Activated CD4-positive, alpha-beta T cell treated with anti-CD3 and anti-CD28 coated beads for 24 hours (primary cell): Measurements from ENCODE around the gene ANKRD33.

ENCODE experiments used
- DNase-seq, 2 donors: peaks; one replicate each; pipeline ENCODE4 v3.0.0-alpha.2; 2020; ENCODE audit warnings: low read depth in 2 of 2

Gene ANKRD33

DNA sequence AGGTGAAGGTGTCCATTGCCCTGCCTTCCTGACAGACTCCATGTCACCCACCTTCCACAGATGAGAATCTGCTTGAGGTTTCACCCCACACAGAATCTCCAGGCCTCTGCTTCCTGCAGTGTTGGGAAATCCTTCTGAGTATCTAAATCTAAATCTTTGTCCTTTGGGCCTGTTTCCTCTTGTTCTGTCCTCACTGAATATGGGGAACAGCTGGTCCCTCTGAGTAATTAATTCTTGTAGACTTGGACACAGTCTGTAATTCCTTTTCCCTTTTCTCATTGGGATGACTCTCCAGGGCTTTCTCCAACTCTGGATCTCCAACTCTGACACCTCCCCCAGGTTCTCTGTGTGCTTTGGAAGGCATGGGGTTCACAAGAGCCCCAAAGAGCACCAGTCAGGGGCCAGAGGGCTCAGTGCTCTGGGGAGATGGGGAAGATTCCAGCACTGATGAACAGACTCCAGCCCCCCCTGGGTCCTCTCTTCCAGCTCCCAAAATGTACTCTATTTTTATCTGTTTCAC lies 17.1 kb downstream of the ANKRD33 start:
- DNase-seq, result no peak

DNA sequence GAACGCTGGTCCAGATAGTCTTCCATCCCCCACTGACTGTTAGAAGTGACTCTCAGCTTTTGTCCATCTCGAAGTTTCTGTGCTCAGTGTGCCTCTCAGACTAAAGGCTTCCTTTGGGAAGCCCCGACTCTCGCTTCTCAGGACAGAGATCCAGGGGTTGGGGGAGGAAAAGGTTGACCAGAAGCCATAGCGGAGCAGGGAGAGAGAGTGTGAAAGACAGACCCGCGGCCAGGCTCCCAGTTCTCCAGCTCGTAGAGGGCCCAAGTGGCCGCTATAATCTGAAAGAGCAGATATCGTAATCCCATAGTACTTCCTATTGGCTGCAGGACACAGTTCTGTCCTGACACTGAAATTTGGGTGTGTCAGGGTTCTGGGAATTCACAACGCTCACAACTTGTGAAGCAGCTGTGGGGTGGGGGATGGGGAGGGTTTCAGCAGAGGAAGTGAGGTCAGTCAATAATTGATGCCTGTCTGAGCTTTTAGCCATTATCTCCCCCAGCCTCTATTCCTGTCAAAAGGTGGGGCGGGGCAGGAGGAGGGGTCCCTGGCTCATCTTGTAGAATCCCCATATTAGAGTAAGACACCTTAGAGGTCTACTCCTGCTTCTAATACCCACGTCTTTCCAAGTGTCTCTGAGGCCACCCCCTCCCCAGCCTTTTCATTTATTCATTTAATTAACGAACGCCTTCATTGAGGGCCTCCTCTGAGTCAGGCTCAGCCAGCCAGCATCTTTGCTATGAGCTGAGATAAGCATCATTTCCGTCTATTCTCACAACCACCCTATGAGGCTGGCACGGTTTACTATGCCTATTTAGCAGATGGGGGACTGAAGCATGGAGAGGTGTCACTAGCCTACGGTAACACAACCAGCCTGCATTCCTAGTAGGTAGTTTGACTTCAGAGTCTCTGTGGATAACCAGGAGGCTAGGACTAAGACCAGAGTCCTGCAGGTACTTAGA lies 17.8 kb downstream of the ANKRD33 start:
- DNase-seq, result no peak

DNA sequence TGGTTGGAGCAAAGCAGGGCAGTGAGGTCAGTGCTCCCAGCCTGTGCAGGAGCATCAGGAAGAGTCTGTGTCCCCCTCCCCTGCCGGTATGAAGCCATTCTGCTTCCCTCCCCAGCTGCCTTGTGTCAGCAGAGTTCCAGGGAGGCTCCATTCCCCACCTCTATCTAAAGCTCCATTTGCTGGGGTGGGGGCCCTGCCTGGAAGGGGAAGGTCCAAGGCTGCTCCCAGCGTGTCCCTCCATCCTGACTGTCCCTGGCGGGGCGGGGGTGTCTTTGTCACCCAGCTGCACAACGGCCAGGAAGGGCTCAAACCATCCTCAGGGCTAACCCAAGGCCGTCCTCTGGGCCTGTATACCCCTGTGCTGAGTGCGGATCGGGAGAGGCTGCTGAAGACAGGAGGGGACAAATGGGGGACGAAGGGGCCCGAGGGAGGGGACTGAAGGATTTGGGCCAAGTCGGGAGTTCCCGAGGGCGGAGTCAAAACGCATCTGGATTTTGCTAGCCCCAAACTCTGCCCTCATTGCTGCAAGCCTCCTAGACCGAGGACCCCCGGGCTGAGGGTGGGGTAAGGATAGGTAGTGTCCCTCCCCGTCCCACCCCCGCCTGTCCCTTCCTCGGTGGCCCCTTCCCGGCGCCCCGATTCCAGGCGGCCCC lies 18.7 kb downstream of the ANKRD33 start:
- DNase-seq, result no peak

DNA sequence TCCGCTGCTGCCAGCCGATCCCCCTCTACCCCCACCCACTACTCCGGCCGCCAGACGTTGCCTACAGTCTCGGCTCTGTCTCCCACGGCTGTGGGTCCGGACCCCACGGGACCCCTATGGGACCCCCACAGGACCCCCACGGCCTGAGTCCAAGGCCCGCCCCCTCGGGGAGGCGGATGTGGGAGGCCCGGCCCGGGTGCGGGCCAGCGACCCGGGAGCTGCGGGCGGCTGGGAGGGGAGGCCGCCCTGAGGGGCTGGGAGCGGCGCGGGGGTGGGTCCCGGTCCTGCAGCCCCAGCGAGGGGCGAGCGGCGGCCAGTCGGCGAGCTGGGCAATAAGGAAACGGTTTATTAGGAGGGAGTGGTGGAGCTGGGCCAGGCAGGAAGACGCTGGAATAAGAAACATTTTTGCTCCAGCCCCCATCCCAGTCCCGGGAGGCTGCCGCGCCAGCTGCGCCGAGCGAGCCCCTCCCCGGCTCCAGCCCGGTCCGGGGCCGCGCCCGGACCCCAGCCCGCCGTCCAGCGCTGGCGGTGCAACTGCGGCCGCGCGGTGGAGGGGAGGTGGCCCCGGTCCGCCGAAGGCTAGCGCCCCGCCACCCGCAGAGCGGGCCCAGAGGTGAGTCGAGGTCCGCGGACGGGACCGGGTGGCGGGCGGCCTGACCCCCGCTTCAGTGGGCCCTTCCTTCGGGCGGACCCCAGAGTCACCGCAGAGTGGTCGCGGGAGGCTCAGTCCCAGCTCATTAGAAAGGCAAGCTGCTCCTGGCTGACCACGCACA lies 19.4 kb downstream of the ANKRD33 start, which contains the start of gene ACVRL1:
TSS of gene ACVRL1 (plus strand) at position 422 of the 773 bp plus-strand sequence. CDS start 4,971 bp downstream, outside the sequence.
- no peak for DNase-seq

DNA sequence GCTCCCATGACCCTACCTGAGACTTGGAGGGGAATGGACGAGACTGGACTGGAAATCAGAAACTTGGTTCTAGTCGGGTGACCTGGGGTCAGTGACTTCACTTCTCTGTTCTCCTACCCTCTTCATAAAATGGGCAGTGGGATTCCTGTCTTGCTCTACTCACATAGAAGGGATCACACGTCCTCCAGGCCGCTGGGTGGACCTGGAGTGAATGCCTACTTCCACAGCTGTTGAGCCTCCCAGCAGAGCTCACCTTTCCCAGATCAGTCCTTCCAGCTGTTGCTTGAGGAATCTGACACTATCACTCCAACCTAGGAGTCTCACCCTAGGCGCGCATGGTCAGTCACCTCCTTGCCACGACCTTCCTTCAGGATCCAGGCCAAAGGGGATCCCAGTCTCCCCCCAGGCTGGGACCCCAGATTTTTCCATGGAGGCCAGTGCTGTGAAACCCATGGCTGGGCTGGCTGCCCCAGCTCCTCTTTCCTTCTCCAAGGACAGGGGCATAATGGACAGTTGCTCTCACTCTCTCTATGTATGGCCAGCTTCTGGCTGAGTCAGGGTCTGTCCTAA lies 20.0 kb downstream of the ANKRD33 start:
- no peak for DNase-seq

DNA sequence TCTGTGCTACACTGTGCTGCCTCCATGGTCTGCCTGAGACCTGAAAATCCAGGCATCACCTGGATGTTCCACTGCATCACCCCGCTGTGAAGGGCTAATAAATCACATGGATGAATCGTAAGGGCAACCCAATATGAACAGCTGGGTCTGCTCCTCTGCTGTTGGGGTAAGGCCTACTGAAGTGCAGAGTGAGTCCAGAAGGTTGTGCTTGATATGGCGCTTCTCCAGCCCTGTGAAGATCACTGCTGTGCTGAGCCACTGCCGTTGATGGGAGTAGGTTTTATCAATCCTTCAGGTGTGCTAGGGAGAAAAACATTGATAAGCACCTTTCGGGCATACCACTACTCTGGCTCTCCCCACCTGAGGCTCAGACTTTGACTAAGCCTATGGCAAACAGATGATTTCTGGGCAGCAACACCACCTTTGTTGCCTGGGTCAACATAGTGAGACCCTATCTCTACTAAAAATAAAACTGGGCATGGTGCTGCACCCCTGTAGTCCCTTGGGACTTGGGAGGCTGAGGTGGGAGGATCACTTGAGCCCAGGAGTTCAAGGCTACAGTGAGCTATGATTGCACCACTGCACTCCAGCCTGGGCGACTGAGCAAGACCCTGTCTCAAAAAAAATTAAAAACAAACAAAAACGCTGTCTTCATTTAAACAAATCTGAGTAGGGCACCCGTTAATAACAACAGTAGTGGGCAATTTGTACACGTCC lies 21.1 kb downstream of the ANKRD33 start:
- DNase-seq, result no peak

DNA sequence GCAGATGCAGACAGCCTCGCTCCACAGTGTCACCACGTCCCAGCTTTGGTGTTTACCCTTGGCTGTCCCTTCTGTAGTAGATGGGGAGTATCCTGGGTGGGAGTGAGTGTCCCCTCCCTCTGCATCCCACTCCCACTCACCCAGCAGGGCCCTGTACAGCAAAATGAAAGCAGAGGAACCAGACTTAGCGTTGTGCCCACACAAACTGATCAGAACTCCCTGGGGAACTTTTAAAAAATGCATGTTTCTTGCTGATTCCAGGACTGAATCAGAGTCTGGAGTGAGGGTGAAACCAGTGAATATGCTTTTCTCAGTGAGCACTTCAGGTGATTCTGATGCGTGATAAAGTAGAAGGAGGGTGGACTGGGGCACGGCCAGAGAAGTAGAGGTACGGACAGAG lies 22.3 kb downstream of the ANKRD33 start:
- no peak for DNase-seq

DNA sequence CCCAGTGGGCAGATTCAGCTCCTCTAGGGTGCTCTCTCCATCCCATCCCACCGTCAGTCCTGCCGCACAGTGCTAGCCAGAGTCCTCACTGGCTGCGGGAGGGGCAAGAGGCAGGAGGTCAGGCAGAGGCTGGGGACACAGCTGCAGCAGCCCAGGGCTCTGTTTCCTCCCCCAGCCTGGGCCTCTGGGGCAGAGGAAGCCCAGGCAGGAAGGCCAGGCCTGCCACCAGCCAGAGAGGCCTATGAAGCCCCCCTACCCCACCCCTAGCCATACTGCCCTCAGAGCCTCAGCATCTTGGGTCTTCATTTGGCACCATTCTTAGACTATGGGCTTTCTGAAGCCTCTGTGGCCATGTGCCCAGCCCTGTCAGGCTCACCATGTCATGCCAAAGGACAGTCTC lies 22.8 kb downstream of the ANKRD33 start:
- DNase-seq, result no peak

DNA sequence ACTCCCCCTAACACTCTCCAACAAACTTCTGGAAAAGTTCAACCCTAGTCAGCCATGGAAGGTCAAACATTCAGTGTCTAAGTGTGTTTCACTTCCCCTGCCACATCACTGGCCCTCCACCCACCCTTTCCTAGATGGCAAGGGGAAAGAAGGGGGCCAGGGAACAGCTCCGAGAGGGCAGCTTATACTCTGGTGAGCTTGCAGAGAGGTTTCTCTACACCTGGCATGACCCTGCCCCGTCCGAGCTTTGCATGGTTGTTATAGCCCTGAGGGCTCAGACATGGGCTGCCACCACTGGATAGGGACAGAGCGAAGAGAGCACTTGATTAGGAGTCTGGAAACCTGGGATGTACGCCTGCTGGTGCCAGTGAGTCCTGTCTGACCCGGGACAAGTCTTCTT lies 23.4 kb downstream of the ANKRD33 start:
- no peak for DNase-seq

DNA sequence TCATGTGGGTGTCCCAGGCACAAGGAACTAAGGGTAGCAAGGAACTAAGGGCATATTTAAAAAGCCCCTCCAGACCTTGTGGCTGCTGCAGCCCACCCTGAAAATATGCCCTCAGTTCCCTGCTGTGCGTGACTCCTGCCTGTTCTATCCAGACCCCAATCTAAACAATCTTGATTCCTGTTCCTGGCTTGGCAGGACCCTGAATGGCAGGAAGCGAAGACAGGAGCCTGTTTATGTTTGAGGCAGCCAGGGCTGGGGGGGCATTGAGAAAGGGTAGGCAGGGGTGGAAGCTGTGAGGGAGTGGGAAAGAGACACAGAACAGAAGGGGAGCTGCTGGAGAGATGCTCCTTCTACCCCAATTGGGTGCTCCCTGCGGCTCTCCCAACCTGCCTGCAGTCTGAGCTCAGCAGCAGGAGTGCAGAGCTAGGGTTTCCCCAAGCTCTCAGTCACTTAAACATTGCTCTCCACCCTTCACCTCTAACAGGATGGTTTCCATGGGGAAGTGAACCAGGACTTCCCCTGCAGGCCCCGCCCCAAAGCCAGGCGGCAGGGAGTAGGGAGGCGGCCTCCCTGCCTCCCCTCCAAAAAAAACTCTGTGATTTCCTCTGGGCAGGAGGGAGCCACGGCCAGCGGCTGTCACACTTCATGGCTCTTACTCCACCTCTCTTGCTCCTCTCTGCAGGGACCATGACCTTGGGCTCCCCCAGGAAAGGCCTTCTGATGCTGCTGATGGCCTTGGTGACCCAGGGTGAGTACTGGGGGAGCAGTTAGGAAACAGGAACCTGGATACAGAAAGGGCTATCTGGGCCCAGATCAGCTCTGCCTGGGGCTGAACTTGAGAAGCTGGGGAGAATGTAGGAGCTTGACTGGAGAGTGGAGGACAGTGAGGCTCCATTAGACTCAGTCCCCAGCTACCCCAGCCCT lies 24.1 kb downstream of the ANKRD33 start:
- no peak for DNase-seq

DNA sequence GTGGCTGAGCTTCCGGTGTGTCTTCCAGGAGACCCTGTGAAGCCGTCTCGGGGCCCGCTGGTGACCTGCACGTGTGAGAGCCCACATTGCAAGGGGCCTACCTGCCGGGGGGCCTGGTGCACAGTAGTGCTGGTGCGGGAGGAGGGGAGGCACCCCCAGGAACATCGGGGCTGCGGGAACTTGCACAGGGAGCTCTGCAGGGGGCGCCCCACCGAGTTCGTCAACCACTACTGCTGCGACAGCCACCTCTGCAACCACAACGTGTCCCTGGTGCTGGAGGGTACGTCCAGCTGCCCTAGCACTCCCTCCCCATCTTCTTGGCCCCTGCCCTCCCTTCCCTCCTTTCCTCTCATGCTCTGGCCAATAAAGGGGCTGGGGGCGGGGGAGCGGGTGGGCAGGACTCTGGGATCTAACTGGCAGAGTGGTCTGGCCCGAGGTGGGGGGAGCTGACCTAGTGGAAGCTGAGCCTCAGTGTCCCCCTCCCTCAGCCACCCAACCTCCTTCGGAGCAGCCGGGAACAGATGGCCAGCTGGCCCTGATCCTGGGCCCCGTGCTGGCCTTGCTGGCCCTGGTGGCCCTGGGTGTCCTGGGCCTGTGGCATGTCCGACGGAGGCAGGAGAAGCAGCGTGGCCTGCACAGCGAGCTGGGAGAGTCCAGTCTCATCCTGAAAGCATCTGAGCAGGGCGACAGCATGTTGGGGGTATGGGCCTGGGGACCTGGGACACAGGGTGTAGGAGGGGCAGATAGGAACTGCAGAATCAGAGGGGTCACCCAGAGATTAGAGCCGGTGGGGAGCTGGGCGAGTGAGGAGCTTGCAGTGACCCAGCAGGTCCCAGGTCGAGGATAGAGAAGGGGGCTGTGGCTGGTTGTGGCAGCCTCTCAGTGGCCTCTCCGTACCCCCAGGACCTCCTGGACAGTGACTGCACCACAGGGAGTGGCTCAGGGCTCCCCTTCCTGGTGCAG lies 25.4 kb downstream of the ANKRD33 start:
- DNase-seq, result no peak

DNA sequence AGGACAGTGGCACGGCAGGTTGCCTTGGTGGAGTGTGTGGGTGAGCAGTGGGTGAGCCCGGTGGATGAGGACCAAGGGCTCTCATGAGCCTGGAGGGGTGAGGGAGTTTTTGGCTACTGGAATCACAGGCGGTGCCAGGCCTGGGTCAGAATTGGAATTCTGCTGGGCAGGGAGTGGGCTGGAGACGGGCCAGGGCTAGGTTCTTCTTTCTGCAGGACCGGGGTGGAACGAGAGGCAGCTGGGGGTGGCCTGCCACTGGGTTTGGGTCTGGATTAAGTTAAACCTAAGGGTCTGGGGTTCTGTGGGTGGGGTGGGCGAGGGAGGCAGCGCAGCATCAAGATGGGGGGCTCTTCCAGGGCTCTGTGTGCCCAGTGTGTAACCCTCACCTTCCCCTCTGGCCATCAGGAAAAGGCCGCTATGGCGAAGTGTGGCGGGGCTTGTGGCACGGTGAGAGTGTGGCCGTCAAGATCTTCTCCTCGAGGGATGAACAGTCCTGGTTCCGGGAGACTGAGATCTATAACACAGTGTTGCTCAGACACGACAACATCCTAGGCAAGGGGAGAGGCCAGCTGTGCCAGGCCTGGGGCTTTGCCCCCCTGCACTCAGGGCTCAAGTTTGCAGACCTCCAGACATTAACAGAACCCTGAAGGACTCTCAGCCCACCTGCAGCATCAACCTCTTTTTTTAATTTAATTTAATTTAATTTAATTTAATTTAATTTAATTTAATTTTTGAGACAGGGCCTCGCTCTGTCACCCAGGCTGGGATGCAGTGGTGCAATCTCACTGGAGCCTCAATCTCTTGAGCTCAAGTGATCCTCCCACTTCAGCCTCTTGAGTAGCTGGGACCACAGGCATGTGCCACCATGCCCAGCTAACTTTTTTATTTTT lies 26.4 kb downstream of the ANKRD33 start:
- no peak for DNase-seq

DNA sequence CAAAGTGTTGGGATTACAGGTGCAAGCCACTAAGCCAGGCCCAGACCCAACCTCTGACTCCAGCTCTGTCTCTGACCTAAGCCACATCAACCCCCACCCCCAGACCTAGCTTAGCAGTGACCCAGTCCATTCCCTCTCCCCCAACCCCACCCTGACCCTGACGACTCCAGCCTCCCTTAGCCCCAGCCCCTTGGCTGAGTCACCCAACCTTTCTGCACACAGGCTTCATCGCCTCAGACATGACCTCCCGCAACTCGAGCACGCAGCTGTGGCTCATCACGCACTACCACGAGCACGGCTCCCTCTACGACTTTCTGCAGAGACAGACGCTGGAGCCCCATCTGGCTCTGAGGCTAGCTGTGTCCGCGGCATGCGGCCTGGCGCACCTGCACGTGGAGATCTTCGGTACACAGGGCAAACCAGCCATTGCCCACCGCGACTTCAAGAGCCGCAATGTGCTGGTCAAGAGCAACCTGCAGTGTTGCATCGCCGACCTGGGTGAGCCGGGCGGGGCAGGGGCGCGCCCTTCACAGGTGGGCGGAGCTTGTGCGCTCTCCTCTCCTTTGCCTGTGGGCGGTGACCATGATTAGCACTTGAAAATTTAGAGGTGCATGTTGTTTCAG lies 27.2 kb downstream of the ANKRD33 start:
- DNase-seq, result no peak

DNA sequence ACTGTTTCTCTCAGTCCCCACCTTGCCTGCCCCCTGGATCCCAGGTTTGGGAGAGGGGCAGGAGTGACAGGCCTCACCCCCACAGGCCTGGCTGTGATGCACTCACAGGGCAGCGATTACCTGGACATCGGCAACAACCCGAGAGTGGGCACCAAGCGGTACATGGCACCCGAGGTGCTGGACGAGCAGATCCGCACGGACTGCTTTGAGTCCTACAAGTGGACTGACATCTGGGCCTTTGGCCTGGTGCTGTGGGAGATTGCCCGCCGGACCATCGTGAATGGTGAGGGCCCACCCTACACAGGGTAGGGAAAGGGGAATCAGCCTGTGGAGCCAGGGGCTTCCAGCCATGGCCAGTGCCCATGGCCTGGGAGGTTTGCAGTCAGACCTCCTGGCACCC lies 28.0 kb downstream of the ANKRD33 start:
- no peak for DNase-seq

DNA sequence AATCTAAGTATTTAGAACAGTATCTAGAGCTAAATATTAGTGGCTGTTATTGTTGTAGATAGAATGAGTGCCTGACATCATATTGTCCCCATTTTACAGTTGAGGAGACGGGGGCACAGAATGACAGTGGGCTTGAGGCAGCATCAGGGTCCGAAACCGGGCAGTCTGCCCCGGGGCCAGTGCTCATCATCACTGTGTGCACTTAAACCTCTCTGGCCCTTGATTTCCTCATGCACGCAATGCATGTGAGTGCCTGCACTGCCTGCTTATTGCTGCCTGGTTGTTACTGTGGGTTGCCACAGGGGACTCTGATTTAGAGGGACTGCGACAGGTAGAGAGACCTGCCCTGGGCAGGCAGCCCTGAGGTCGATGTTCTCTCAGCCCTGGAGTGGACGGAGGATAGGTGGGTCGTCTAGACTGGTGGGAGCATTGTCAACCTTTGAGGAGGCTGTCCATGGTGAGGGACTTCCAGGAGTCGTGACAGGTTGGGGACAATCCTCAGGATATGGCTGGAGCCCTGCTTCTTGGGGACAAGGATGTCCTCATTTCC lies 29.2 kb downstream of the ANKRD33 start:
- no peak for DNase-seq

DNA sequence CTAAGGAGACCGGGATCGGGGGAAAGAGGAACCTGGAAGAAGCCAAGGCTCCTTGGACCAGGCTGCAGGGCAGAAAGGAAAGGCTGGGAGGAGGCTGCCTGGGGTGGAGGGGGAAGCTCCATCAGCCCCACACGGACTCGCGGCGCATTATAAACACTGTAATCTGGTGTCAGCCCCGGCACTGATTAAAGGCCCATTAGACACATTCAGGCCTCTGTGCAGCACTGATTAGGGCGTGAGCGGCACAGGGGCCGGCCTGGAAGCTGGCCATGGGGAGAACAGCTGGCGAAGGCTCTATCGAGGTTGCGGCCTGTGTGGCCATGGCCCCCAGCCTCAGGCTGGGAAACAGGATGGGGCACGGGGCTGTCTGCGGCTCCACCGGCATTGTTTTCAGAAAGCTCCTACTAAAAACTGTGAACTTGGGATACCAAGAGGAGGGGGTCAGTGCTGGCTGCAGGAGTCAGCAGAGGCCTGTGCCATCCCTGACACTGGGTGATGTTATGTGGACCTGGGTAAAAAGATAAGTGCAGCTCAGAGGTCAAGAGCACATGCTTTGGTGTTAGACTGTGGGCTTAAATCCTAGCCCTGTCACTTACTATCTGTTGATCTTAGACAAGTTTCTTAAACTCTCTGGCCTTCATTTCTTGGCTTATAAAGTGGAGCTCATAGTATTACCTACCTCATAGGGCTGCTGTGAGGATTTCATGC lies 30.0 kb downstream of the ANKRD33 start:
- DNase-seq, result no peak
